Peyer's patch (tissue), 4 donors: ENCODE results near the gene ATG10. TPM values are rescaled to one million over a fixed set of nuclear protein-coding genes. Genes with fewer than 3 reads are reported as not detected.

Experiments used
- DNase-seq, 3 donors: peaks; one replicate each; pipeline ENCODE4 v3.0.0-alpha.2; 2017 to 2019
- H3K27ac ChIP-seq, 4 donors: fragments of 200-600 bp; sonication (generic); one replicate each; pipeline ENCODE4 v1.5.1; 2016 to 2019
- H3K27me3 ChIP-seq, 2 donors: fragments of 200-600 bp; sonication (generic); one replicate each; pipeline ENCODE4 v1.5.1; 2019
- H3K36me3 ChIP-seq, 3 donors: fragments of 200-600 bp; sonication (generic); one replicate each; pipeline ENCODE4 v1.5.1; 2016 to 2019
- H3K4me1 ChIP-seq, 4 donors: fragments of 200-600 bp; sonication (generic); one replicate each; pipeline ENCODE4 v1.5.1; 2016 to 2019
- H3K4me3 ChIP-seq, 4 donors: fragments of 200-600 bp; sonication (generic); 1 replicate in 3 of 4; 2 replicates in 1 of 4; pipeline ENCODE4 v1.5.1; 2016 to 2019; ENCODE audit warnings: mild to moderate bottlenecking in 1 of 4
- H3K9me3 ChIP-seq, 4 donors: fragments of 200-600 bp; sonication (generic); one replicate each; pipeline ENCODE4 v1.5.1; 2016 to 2019; ENCODE audit warnings: mild to moderate bottlenecking in 1 of 4
- POLR2A ChIP-seq, 2 donors: fragments of 450-650 bp; IDR thresholded peaks; one replicate each; pipeline ENCODE4 v1.5.1; 2017; ENCODE audit warnings: antibody characterized with exemption in 2 of 2, mild to moderate bottlenecking in 2 of 2, moderate library complexity in 2 of 2
- total RNA-seq, 4 donors: library from RNA; depleted of rRNA; stranded (reverse); fragments of >200 nt; gene quantifications; one replicate each; pipeline ENCODE4 v1.1.0, GENCODE V29; 2016
- TF ChIP-seq, protein P1 (sequence below), 6 experiments: fragments of 450-650 bp in 4 of 6; fragments of 200-600 bp in 2 of 6; sonication (generic) in 1 of 6; IDR thresholded peaks; one replicate each; pipeline ENCODE4 v1.5.1; 2017 to 2019; ENCODE audit warnings: antibody characterized with exemption in 6 of 6, mild to moderate bottlenecking in 3 of 6, moderate library complexity in 1 of 6

ATG10 gene
- total RNA-seq, 4 donors from 2014 or later, result 3.6 to 6.6 (median 4.5) TPM

GRCh38 chr5:82174919-82175219 is 203.0 kb downstream of the ATG10 start:
- peaks cover 0 to 4% (median 0%) of the 10 kb centered on the region in 4 donors for H3K4me1 ChIP-seq
- TF ChIP-seq, protein P1, sequence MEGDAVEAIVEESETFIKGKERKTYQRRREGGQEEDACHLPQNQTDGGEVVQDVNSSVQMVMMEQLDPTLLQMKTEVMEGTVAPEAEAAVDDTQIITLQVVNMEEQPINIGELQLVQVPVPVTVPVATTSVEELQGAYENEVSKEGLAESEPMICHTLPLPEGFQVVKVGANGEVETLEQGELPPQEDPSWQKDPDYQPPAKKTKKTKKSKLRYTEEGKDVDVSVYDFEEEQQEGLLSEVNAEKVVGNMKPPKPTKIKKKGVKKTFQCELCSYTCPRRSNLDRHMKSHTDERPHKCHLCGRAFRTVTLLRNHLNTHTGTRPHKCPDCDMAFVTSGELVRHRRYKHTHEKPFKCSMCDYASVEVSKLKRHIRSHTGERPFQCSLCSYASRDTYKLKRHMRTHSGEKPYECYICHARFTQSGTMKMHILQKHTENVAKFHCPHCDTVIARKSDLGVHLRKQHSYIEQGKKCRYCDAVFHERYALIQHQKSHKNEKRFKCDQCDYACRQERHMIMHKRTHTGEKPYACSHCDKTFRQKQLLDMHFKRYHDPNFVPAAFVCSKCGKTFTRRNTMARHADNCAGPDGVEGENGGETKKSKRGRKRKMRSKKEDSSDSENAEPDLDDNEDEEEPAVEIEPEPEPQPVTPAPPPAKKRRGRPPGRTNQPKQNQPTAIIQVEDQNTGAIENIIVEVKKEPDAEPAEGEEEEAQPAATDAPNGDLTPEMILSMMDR (IDR thresholded peaks at IDR 0.05), result no peak
- no peak for TF ChIP-seq POLR2A (IDR thresholded peaks at IDR 0.05)

GRCh38 chr5:82176115-82176814 is 204.4 kb downstream of the ATG10 start:
- TF ChIP-seq, protein P1 (IDR thresholded peaks at IDR 0.05), result no peak
- TF ChIP-seq POLR2A (IDR thresholded peaks at IDR 0.05), result no peak
- no peaks in the 10 kb centered on the region for H3K27me3 ChIP-seq
- no peak overlapping the region for H3K4me3 ChIP-seq
- H3K4me1 ChIP-seq, result peaks cover 0 to 4% (median 0%) of the 10 kb centered on the region in 4 donors
- H3K36me3 ChIP-seq, result peaks cover 0 to 6% (median 0%) of the 10 kb centered on the region in 3 donors
- no peak overlapping the region for H3K27ac ChIP-seq
- H3K9me3 ChIP-seq, result no peaks in the 10 kb centered on the region
- DNase-seq, result no peak

More at GRCh38 chr5:82174919-82175219, 203.0 kb downstream of the ATG10 start:
- Histone ChIP-seq H3K27me3 (no peaks in the 10 kb centered on the region), H3K36me3 (peaks cover 0 to 2% (median 0%) of the 10 kb centered on the region in 3 donors), H3K27ac (no peak overlapping the region), H3K9me3 (no peaks in the 10 kb centered on the region), H3K4me3 (no peak overlapping the region)
- no peak for DNase-seq

DNA sequence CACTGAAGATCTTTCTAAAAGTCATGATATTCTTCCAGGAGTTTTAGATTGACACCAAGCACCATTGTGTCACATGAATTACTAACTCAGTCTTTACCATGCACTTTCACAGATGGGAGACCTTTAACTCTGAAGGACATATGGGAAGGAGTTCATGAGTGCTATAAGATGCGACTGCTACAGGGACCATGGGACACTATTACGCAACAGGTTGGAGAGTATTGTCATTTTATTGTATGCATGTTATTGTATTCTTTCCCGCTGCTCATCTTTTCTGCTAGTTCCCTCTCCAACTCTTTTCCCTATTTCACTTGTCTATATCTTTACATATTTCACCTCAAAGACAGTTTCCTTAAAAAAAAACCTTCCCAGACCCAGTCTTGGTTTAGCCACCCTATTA is 206.6 kb downstream of the ATG10 start:
- TF ChIP-seq, protein P1 (IDR thresholded peaks at IDR 0.05), result no peak
- TF ChIP-seq POLR2A (IDR thresholded peaks at IDR 0.05), result no peak
- H3K9me3 ChIP-seq, result no peaks in the 10 kb centered on the region
- H3K36me3 ChIP-seq, result peaks cover 0 to 6% (median 0%) of the 10 kb centered on the region in 3 donors
- H3K27me3 ChIP-seq, result no peaks in the 10 kb centered on the region
- peaks cover 0 to 4% (median 0%) of the 10 kb centered on the region in 4 donors for H3K4me1 ChIP-seq
- no peak for DNase-seq
- no peak overlapping the region for H3K27ac ChIP-seq
- H3K4me3 ChIP-seq, result no peak overlapping the region

- no peak for TF ChIP-seq POLR2A (IDR thresholded peaks at IDR 0.05)
- TF ChIP-seq, protein P1 (IDR thresholded peaks at IDR 0.05), result no peak
- Histone ChIP-seq H3K27me3 (no peaks in the 10 kb centered on the region), H3K4me3 (no peak overlapping the region), H3K36me3 (peaks cover 0 to 6% (median 0%) of the 10 kb centered on the region in 3 donors), H3K9me3 (no peaks in the 10 kb centered on the region), H3K4me1 (no peaks in the 10 kb centered on the region), H3K27ac (no peak overlapping the region)
- no peak for DNase-seq
These were observed 210.8 kb downstream of the ATG10 start for GRCh38 chr5:82182662-82183061.

GRCh38 chr5:82183828-82184227 is 212.0 kb downstream of the ATG10 start:
- Histone ChIP-seq H3K9me3 (no peaks in the 10 kb centered on the region), H3K36me3 (peaks cover 0 to 6% (median 0%) of the 10 kb centered on the region in 3 donors), H3K4me3 (no peak overlapping the region), H3K4me1 (no peaks in the 10 kb centered on the region), H3K27ac (no peak overlapping the region), H3K27me3 (no peaks in the 10 kb centered on the region)
- DNase-seq, result no peak
- no peak for TF ChIP-seq POLR2A (IDR thresholded peaks at IDR 0.05)
- TF ChIP-seq, protein P1 (IDR thresholded peaks at IDR 0.05), result no peak
